NB4 (cell line): Measurements from ENCODE around the gene KRTAP22-2.

Experiments used
- DNase-seq: peaks from one replicate; pipeline ENCODE4 v3.0.0; 2010; ENCODE audit warnings: low read depth
- H3K4me3 ChIP-seq: one replicate; pipeline ENCODE4 v1.5.1; 2011; ENCODE audit warnings: mild to moderate bottlenecking, low read depth, low read length, moderate library complexity
- CTCF ChIP-seq: IDR thresholded peaks from one replicate; pipeline ENCODE4 v1.5.1; 2012; ENCODE audit warnings: low read depth, low read length
- MYC ChIP-seq: IDR thresholded peaks from 2 replicates; pipeline ENCODE4 v1.6.1; 2011; ENCODE audit warnings: low read depth, low read length
- POLR2A ChIP-seq: IDR thresholded peaks from 2 replicates; pipeline ENCODE4 v1.6.1; 2011; ENCODE audit warnings: mild to moderate bottlenecking; ENCODE audit not compliant: insufficient read length; ENCODE audit errors: extremely low read depth
- TF ChIP-seq, protein P1 (sequence below): IDR thresholded peaks from 2 replicates; pipeline ENCODE4 v1.6.1; 2011; ENCODE audit warnings: low read depth, low read length

KRTAP22-2 gene

DNA sequence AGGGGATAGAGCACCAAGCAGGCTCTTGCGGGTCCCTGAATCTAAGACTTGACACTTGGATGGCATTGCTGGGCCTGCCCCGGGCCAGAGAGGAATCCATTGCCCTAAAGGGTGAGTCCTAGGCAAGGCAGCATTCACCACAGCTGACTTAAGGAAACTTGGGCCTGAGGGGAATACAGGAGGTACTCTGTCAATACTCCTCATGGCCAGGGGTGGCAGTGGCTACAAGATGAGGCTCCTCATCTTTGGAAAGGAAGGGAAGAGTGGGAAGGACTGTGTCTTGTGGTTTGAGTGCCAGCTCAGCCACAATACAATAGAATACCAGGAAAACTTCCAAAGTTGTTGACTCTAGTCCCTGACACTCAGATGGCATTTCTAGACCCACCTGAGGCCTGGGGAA lies 15.8 kb upstream of the KRTAP22-2 start:
- TF ChIP-seq MYC: no peak
- TF ChIP-seq, protein P1, sequence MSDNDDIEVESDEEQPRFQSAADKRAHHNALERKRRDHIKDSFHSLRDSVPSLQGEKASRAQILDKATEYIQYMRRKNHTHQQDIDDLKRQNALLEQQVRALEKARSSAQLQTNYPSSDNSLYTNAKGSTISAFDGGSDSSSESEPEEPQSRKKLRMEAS: no peak
- TF ChIP-seq CTCF: no peak
- TF ChIP-seq POLR2A: no peak
- H3K4me3 ChIP-seq: no peak overlapping the region
- DNase-seq: no peak

DNA sequence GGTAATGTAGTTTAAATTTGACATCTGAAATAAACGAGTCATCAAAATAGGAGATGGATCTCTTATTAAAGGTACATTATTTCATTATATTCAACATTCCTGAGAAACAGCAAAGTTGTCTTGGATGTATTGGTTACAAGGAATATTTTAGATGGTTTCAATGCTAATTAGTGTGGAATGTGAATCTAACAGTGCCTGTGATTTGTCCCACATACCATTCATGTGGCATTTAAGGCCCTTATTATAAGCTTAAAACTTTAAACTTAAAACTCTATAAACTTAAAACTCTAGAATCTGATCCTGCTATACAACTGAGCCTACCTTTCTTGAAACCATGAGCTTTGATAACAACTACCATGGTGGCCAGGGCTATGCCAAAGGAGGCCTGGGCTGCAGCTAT lies 10.6 kb upstream of the KRTAP22-2 start, which contains the start of gene KRTAP22-1:
KRTAP22-1 (plus strand) TSS at position 301 of the 400 bp plus-strand sequence.
- no peak for TF ChIP-seq CTCF
- TF ChIP-seq MYC: no peak
- TF ChIP-seq POLR2A: no peak
- TF ChIP-seq, protein P1: no peak

DNA sequence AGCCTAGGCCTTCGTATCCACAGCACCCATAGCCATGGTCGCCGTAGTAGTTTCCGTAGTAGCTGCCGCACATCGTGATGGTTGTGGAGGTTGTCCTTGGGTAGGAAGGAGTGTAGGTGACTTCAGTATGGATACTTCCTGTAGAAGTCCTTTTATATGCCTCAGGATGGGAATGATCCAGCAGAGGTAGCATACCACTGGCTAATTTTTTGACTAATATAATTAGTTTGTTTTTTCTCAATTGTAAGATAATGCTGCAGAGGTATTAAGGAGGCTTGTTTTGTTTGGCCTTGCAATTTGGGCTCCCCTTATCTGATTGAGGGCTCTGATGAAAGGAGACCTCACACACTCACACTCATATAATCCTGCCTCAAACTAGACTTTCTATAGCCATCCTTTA lies 8.6 kb upstream of the KRTAP22-2 start, which contains the start of gene KRTAP6-2:
KRTAP6-2 (minus strand) TSS at position 101 of the 400 bp plus-strand sequence; CDS start at position 73, 28 bp downstream.
- TF ChIP-seq POLR2A: no peak
- TF ChIP-seq, protein P1: no peak
- no peak for TF ChIP-seq MYC
- TF ChIP-seq CTCF: no peak
- H3K4me3 ChIP-seq: no peak within 1 kb of the TSS
- no peak for DNase-seq

More for the DNA sequence above, 10.6 kb upstream of the KRTAP22-2 start, which contains the start of gene KRTAP22-1:
- no peak for DNase-seq
- H3K4me3 ChIP-seq: no peak within 1 kb of the TSS

DNA sequence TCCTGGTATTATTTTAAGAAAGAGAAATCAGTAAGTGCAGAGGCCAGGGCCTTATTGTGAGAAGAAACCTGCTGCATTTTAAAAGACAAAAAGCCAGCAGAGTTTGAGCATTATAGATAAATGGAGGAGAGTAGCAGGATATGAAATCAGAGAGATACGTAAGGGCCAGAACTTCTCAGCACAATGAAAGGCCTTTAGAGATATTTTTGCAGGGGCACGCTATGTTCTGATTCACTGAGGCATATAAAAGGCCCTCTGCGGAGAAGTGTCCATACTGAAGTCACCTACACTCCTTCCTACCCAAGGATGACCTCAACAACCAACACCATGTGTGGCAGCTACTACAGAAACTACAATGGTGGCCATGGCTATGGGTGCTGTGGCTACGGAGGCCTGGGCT lies 1.9 kb upstream of the KRTAP22-2 start, which contains the start of gene KRTAP6-3:
KRTAP6-3 (plus strand) TSS at position 301 of the 400 bp plus-strand sequence; CDS start at position 307, 6 bp downstream.
- no peak for DNase-seq
- no peak within 1 kb of the TSS for H3K4me3 ChIP-seq
- TF ChIP-seq, protein P1: no peak
- TF ChIP-seq POLR2A (no peak), MYC (no peak), CTCF (no peak)

DNA sequence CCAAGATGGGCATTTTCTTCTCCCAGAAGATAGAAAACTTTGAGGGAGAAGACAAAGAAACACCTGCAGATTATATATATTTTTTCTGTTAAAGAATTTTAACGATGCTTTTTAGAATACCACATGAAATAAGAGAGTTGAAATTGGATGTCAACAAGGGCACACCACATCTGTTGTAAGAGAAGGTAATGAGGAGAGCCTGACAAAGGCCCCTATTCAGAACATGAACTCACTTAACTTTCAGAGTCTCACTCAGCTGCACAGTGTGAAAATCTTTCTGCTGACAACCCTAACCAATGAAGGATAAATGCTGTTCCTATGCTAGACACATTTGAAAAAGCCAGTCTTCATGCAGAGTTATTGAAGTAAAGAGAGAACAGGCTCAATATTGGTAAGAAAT lies 7.3 kb downstream of the KRTAP22-2 start:
- no peak for DNase-seq
- no peak overlapping the region for H3K4me3 ChIP-seq
- TF ChIP-seq CTCF: no peak
- no peak for TF ChIP-seq POLR2A
- TF ChIP-seq MYC: no peak
- TF ChIP-seq, protein P1: no peak
